Stimulated activated CD8-positive, alpha-beta memory T cell treated with anti-CD3 and anti-CD28 coated beads, Interleukin-7, amount 100 ng/mL, for 1 hour (primary cell): Measurements from ENCODE around the gene OR9Q2.
"Not testable (repeated sequence)": the region's sequence is repeated elsewhere in the genome, so short reads cannot be mapped to it uniquely, and the experiment has no call there.

Experiments
- DNase-seq, 2 donors: peaks; one replicate each; pipeline ENCODE4 v3.0.0-alpha.2; 2020; ENCODE audit warnings: low read depth in 2 of 2

Gene OR9Q2

DNA sequence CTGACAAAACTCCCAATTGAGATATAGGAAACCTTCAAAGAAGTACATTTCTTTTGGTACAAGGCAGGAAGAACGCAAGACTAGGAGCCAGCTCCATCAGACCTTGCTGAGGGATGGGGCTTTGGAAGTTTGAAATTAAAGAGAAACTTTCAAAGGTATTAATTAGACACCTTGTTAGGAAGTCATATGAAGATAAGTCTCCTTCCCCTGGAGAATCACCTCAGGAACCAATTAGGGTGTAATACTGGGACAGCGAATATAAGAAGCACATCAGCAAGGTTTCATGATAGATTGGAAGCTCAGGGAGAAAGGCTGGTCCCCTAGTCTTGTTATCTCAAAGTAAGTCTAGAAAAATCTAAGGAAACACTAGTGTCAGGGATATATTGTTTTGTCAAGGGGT is at the start of gene OR9Q2:
TSS of gene OR9Q2 (plus strand) at position 301 of the 400 bp plus-strand sequence. CDS start 1,421 bp downstream, outside the sequence.
- no peak for DNase-seq

DNA sequence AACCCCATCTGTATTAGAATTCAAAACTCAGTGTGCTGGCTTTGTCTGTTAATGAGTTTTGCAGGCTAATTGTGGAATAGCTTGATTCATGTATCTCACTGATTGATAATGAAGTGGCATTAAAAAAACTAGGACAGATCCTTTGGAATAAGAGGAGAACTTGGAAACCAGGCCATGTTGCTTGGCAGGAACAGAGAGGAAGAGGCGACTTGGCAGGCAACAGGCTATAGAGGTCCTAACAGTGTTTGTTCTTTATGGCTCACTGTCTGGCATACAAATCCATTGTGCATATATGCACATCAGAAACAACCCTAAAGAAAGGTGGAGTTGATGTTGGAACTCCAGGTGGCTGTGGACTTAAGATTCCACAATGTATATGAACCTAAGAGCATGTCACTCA is 46.1 kb upstream of the OR9Q2 start:
- DNase-seq = no peak

- no peak for DNase-seq
Observed at GRCh38 chr11:58152781-58153180, 36.1 kb upstream of the OR9Q2 start.

- no peak for DNase-seq
Observed at GRCh38 chr11:58164389-58164788, 24.5 kb upstream of the OR9Q2 start.

DNA sequence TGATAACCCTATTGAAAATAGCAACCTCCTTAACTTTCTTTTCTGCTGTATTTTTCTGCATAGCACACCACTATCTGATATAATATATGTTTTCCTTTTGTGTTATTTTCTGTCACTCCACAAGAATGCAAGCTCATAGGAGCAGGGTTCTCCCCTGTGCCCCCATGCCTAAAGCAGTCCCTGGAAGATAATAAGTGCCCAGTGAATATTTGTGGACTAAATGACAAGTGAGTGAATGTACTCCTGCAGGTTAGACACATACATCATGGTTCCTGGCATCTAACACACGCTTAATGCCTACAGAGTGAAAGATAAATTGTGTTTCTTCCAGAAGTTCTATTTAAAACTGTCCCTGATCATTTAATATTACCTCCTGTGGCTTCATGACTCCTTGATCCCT is 23.9 kb upstream of the OR9Q2 start:
- DNase-seq = no peak

GRCh38 chr11:58165504-58166106 is 23.3 kb upstream of the OR9Q2 start:
- no peak for DNase-seq

DNA sequence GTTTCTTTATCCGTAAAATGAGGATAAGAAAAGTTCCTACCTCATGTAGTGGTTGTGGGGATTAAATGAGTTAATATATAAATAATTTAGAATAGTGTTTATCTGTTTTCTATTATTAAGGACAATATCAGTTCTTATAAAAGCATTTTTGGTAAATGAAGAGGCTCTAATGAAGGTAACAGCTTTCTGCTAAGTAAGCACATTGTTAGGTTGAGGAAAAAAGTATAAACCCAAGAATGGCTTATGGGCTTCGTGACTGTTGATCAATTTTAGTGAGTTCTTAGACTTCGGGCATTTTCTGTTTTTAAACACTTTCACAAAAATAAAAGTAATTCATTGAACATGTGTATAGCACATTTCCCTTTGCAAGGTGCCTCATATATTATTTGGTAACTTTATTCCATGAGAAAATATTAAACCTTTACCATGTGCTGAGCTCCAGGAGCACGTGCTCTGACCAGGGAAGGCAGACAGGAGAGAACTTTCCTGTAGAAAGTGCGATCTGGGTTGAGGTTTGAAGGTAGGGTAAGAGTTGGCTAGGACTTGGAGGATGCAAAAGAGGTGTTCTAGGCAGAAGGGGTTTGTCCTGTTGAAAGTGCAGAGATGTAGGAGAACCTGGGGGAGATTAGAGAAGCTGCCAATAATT is 11.3 kb upstream of the OR9Q2 start:
- DNase-seq = no peak

- DNase-seq = no peak
Observed at GRCh38 chr11:58178444-58178843, 10.4 kb upstream of the OR9Q2 start.

DNA sequence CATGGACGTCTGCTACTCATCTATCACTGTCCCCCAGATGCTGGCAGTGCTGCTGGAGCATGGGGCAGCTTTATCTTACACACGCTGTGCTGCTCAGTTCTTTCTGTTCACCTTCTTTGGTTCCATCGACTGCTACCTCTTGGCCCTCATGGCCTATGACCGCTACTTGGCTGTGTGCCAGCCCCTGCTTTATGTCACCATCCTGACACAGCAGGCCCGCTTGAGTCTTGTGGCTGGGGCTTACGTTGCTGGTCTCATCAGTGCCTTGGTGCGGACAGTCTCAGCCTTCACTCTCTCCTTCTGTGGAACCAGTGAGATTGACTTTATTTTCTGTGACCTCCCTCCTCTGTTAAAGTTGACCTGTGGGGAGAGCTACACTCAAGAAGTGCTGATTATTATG is 9.2 kb upstream of the OR9Q2 start:
- DNase-seq = no peak

DNA sequence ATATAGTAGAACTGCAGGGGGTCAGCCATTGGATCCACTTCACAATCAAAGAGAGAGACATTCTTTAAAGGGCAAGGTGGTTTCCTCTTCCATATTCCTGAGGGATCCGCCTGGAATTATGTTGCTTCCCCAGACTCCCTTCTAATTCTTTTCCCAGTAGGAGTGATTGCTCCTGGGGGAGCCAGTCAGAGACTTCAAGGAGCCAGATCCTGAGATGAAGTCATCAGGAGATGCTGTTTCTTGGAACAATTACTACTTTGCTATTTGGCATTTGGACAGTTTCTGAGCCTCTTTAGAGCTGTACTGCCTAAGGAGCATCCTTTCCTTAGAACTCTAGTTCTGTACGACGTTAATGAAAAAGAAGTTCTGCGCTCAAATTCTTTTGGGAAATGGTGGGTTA is 1.9 kb upstream of the OR9Q2 start:
- no peak for DNase-seq

DNA sequence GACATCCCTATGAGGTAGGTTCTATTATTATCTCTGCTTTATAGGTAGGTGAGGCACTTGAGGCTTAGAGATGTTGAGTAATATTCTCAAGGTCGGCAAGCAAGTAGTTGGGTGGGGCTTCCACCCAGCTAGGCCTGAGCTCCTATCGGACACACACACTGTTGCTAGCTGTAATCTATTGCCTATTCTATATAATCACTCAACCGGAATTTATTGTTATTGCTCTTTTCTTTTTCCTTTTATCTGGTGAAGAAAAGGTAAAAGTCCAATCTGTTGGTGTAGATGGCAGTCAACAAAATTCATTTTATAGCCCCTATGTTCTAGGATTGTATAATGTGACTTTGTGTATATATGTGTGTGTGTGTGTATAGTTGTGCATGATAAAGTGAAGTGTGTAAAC is 3.4 kb downstream of the OR9Q2 start:
- DNase-seq = no peak

- DNase-seq = no peak
Observed at GRCh38 chr11:58193391-58193790, 4.5 kb downstream of the OR9Q2 start.

GRCh38 chr11:58195939-58196338 is 7.1 kb downstream of the OR9Q2 start:
- no peak for DNase-seq

DNA sequence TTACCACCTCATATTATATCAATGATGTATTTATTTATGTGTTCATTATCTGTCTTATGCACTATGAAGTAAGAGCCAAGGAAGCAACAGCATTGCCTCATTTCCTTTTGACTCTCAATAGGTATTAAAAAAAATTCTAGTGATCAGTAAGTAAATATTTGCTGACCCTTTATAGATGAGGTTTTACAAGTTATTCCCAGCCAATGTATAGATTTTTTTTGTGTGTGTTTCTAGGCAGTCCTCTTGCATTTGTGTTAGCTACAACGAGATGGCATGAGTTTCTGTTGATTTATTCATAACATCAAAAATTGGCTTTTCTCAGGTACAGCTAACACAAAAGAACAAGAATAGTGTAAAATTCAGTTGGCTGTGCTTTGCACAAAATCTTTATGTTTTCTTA is 10.4 kb downstream of the OR9Q2 start:
- no peak for DNase-seq

DNA sequence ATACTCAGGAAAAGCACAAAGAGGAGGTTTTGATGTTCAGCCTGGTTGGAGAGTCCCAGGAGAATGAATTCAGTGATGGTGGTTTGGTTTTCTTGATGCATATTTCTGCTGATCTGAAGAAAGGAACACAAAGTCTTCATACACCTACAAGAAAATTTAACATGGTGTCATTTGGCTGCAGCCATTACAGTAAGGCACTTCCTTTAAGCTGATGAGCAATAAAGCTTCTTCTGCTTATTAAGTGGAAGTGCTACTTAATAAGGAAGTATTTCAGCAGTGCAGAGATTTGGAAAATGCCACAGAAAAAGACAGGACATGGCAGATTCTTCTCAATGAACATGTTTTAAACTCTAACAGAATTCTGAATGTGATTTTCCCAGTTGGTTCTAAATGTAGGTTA is 15.2 kb downstream of the OR9Q2 start, which contains the start of gene OR1S2:
TSS of gene OR1S2 (minus strand) at position 101 of the 400 bp plus-strand sequence. CDS start at position 101, 0 bp downstream.
- DNase-seq = no peak

GRCh38 chr11:58212420-58212819 is 23.6 kb downstream of the OR9Q2 start, which contains the start of gene OR1S1:
Gene OR1S1, plus strand, starts transcription at chr11:58212720.
- not testable (repeated sequence) for DNase-seq

- no peak for DNase-seq
Observed at GRCh38 chr11:58216476-58216875, 27.6 kb downstream of the OR9Q2 start.

DNA sequence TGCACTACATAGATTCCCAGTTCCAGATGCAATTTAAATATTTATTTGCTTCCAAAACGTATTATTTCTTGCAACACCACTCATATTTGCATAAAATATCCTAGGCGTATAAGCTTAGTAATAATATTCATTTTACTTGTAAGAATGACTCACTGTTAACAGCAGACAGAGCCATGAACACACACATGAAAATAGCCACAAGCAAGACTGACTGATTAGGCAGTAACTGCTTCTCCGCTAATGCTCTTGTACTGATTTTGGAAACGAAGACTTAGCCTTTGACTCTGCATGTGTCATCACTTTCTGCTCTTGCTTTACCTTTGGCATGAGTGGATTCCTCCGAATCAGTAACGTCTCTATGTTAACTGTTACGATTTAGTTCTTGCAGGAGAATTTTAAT is 33.9 kb downstream of the OR9Q2 start:
- no peak for DNase-seq

DNA sequence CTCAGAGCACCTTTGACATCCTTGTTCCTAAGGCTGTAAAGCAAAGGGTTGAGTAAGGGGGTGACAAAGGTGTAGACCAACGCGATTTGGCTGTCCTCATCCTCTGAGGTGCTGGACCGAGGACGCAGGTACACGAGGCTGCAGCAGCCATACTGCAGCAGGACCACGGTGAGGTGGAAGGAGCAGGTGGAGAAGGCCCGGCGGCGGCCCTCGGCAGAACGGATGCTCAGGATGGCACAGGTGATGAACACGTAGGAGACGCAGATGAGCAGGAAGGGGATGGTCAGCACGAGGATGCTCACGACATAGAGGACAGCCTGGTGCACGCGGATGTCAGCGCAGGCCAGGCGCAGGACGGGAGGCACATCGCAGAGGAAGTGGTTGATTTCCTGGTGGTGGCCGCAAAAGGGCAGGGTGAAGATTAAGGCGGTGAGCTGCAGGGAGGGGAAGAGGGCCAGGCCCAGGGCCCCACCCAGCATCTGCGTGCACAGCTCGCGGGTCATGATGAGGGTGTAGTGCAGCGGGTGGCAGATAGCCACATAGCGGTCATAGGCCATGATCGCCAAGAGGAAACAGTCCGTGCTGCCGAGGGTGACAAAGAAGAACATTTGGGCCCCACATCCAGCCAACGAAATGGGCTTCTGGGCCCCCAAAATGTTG is 39.2 kb downstream of the OR9Q2 start:
- DNase-seq = no peak
